Measurements from ENCODE around the gene GCLM. TPM values are rescaled to one million over a fixed set of nuclear protein-coding genes. Genes with fewer than 3 reads are reported as not detected.
"Not testable (repeated sequence)": the region's sequence is repeated elsewhere in the genome, so short reads cannot be mapped to it uniquely, and the experiment has no call there.

Gene GCLM
- total RNA-seq, 2 experiments from 2014 or later: 17.3 to 17.8 TPM

GRCh38 chr1:93878501-93878888 lies 30.7 kb downstream of the GCLM start:
- H3K4me1 Mint-ChIP-seq: peaks cover 47% of the 10 kb centered on the region
- ChIA-PET CTCF (interaction anchor here (0.8 to 1.3 kb wide), 3 partner anchors 60 to 573 kb away, joined by 3 to 4 read pairs (median 3); no protein-coding TSS in a partner anchor), POLR2A (no interaction called here)
- H3K27me3 Mint-ChIP-seq: no peaks in the 10 kb centered on the region
- H3K9me3 Mint-ChIP-seq: no peaks in the 10 kb centered on the region
- H3K27ac Mint-ChIP-seq: peak overlapping the region; percentile 98
- H3K4me3 Mint-ChIP-seq: peak overlapping the region; percentile 89
- peaks cover 44% of the 10 kb centered on the region for H3K36me3 Mint-ChIP-seq (ENCODE audit: low read depth)
- DNase-seq: peak; percentile 56

- ChIA-PET POLR2A (no interaction called here), CTCF (interaction anchor here (0.6 to 0.9 kb wide), 2 partner anchors 27 to 572 kb away, joined by 3 read pairs; no protein-coding TSS in a partner anchor)
- no peak for DNase-seq
These were observed 31.7 kb downstream of the GCLM start for GRCh38 chr1:93877529-93877928.

GRCh38 chr1:93876244-93876643 lies 33.0 kb downstream of the GCLM start:
- ChIA-PET CTCF (no interaction called here), POLR2A (interaction anchor here (0.7 kb wide), 1 partner anchor 54 kb away, joined by 3 read pairs; no protein-coding TSS in a partner anchor)
- DNase-seq: no peak
- H3K4me1 Mint-ChIP-seq: peaks cover 45% of the 10 kb centered on the region
- no peaks in the 10 kb centered on the region for H3K27me3 Mint-ChIP-seq
- no peaks in the 10 kb centered on the region for H3K9me3 Mint-ChIP-seq
- peak overlapping the region; percentile 49 for H3K4me3 Mint-ChIP-seq
- peak overlapping the region; percentile 17 for H3K27ac Mint-ChIP-seq
- H3K36me3 Mint-ChIP-seq (ENCODE audit: low read depth): peaks cover 55% of the 10 kb centered on the region

More at GRCh38 chr1:93877529-93877928, 31.7 kb downstream of the GCLM start:
- no peaks in the 10 kb centered on the region for H3K9me3 Mint-ChIP-seq
- peak overlapping the region; percentile 51 for H3K27ac Mint-ChIP-seq
- H3K4me1 Mint-ChIP-seq: peaks cover 45% of the 10 kb centered on the region
- H3K36me3 Mint-ChIP-seq (ENCODE audit: low read depth): peaks cover 43% of the 10 kb centered on the region
- H3K4me3 Mint-ChIP-seq: peak overlapping the region; percentile 89
- no peaks in the 10 kb centered on the region for H3K27me3 Mint-ChIP-seq

- Mint-ChIP-seq H3K4me3 (no peak overlapping the region), H3K36me3 (ENCODE audit: low read depth) (peaks cover 67% of the 10 kb centered on the region), H3K4me1 (peaks cover 34% of the 10 kb centered on the region), H3K9me3 (no peaks in the 10 kb centered on the region), H3K27me3 (no peaks in the 10 kb centered on the region), H3K27ac (peak overlapping the region; percentile 4)
- CTCF ChIA-PET: no interaction called here
- POLR2A ChIA-PET: no interaction called here
- DNase-seq: peak; percentile 23
These were observed 35.1 kb downstream of the GCLM start for GRCh38 chr1:93874025-93874651.

- H3K27me3 Mint-ChIP-seq: no peaks in the 10 kb centered on the region
- H3K4me3 Mint-ChIP-seq: no peak overlapping the region
- DNase-seq: no peak
- ChIA-PET POLR2A (no interaction called here), CTCF (no interaction called here)
- H3K4me1 Mint-ChIP-seq: peaks cover 14% of the 10 kb centered on the region
- peaks cover 65% of the 10 kb centered on the region for H3K36me3 Mint-ChIP-seq (ENCODE audit: low read depth)
- no peaks in the 10 kb centered on the region for H3K9me3 Mint-ChIP-seq
- H3K27ac Mint-ChIP-seq: no peak overlapping the region
These were observed 37.9 kb downstream of the GCLM start for GRCh38 chr1:93871366-93871765.

GRCh38 chr1:93869653-93870052 lies 39.6 kb downstream of the GCLM start:
- Mint-ChIP-seq H3K27me3 (no peaks in the 10 kb centered on the region), H3K36me3 (ENCODE audit: low read depth) (peaks cover 53% of the 10 kb centered on the region), H3K4me1 (peaks cover 6% of the 10 kb centered on the region), H3K27ac (no peak overlapping the region), H3K4me3 (no peak overlapping the region), H3K9me3 (no peaks in the 10 kb centered on the region)
- ChIA-PET CTCF (interaction anchor here (1.3 kb wide), 1 partner anchor 25 kb away, joined by 3 read pairs; no protein-coding TSS in a partner anchor), POLR2A (no interaction called here)
- no peak for DNase-seq

- CTCF ChIA-PET: interaction anchor here (1.3 kb wide), 1 partner anchor 24 kb away, joined by 3 read pairs; no protein-coding TSS in a partner anchor
These were observed 40.7 kb downstream of the GCLM start for GRCh38 chr1:93868492-93868891.

GRCh38 chr1:93865253-93865652 lies 44.0 kb downstream of the GCLM start:
- ChIA-PET POLR2A (no interaction called here), CTCF (interaction anchor here (0.5 to 1.1 kb wide), 2 partner anchors 10 to 517 kb away, joined by 4 read pairs; no protein-coding TSS in a partner anchor)
- DNase-seq: no peak
- peaks cover 6% of the 10 kb centered on the region for H3K27me3 Mint-ChIP-seq
- no peaks in the 10 kb centered on the region for H3K4me1 Mint-ChIP-seq
- H3K4me3 Mint-ChIP-seq: no peak overlapping the region
- no peaks in the 10 kb centered on the region for H3K9me3 Mint-ChIP-seq
- H3K27ac Mint-ChIP-seq: no peak overlapping the region
- H3K36me3 Mint-ChIP-seq (ENCODE audit: low read depth): peaks cover 24% of the 10 kb centered on the region

More at GRCh38 chr1:93868492-93868891, 40.7 kb downstream of the GCLM start:
- H3K4me1 Mint-ChIP-seq, H3K9me3 Mint-ChIP-seq, H3K27ac Mint-ChIP-seq, DNase-seq, H3K27me3 Mint-ChIP-seq, H3K4me3 Mint-ChIP-seq, POLR2A ChIA-PET: not testable (repeated sequence)
- peaks cover 44% of the 10 kb centered on the region for H3K36me3 Mint-ChIP-seq (ENCODE audit: low read depth)

GRCh38 chr1:93864175-93864574 lies 45.1 kb downstream of the GCLM start:
- ChIA-PET CTCF (no interaction called here), POLR2A (no interaction called here)
- H3K9me3 Mint-ChIP-seq: no peaks in the 10 kb centered on the region
- peaks cover 17% of the 10 kb centered on the region for H3K36me3 Mint-ChIP-seq (ENCODE audit: low read depth)
- no peak overlapping the region for H3K27ac Mint-ChIP-seq
- no peak for DNase-seq
- no peaks in the 10 kb centered on the region for H3K4me1 Mint-ChIP-seq
- H3K4me3 Mint-ChIP-seq: no peak overlapping the region
- peaks cover 12% of the 10 kb centered on the region for H3K27me3 Mint-ChIP-seq

GRCh38 chr1:93857653-93858052 lies 51.6 kb downstream of the GCLM start:
- not testable (repeated sequence) for H3K4me1 Mint-ChIP-seq

GRCh38 chr1:93855983-93856382 lies 53.2 kb downstream of the GCLM start:
- peaks cover 27% of the 10 kb centered on the region for H3K27me3 Mint-ChIP-seq
- POLR2A ChIA-PET; DNase-seq; H3K9me3 Mint-ChIP-seq; H3K36me3 Mint-ChIP-seq (ENCODE audit: low read depth); H3K27ac Mint-ChIP-seq; H3K4me1 Mint-ChIP-seq; H3K4me3 Mint-ChIP-seq: not testable (repeated sequence)
- CTCF ChIA-PET: interaction anchor here (1.0 to 1.6 kb wide), 2 partner anchors 10 to 227 kb away, joined by 4 read pairs; no protein-coding TSS in a partner anchor

More at GRCh38 chr1:93857653-93858052, 51.6 kb downstream of the GCLM start:
- POLR2A ChIA-PET; H3K36me3 Mint-ChIP-seq (ENCODE audit: low read depth); H3K27ac Mint-ChIP-seq; H3K4me3 Mint-ChIP-seq; DNase-seq; CTCF ChIA-PET; H3K9me3 Mint-ChIP-seq: not testable (repeated sequence)
- H3K27me3 Mint-ChIP-seq: peaks cover 31% of the 10 kb centered on the region

- Mint-ChIP-seq H3K27me3 (peaks cover 21% of the 10 kb centered on the region), H3K27ac (no peak overlapping the region), H3K36me3 (ENCODE audit: low read depth) (no peaks in the 10 kb centered on the region), H3K9me3 (no peaks in the 10 kb centered on the region), H3K4me1 (no peaks in the 10 kb centered on the region), H3K4me3 (no peak overlapping the region)
- DNase-seq: no peak
- CTCF ChIA-PET: no interaction called here
- POLR2A ChIA-PET: no interaction called here
These were observed 55.3 kb downstream of the GCLM start for GRCh38 chr1:93853940-93854339.

- peaks cover 3% of the 10 kb centered on the region for H3K36me3 Mint-ChIP-seq (ENCODE audit: low read depth)
- peaks cover 13% of the 10 kb centered on the region for H3K4me1 Mint-ChIP-seq
- CTCF ChIA-PET: no interaction called here
- no peak overlapping the region for H3K27ac Mint-ChIP-seq
- POLR2A ChIA-PET: no interaction called here
- H3K27me3 Mint-ChIP-seq: peaks cover 12% of the 10 kb centered on the region
- DNase-seq: no peak
- H3K4me3 Mint-ChIP-seq: no peak overlapping the region
- no peaks in the 10 kb centered on the region for H3K9me3 Mint-ChIP-seq
These were observed 57.4 kb downstream of the GCLM start for GRCh38 chr1:93851878-93852277.

GRCh38 chr1:93851327-93851712 lies 57.9 kb downstream of the GCLM start:
- H3K4me3 Mint-ChIP-seq: no peak overlapping the region
- H3K4me1 Mint-ChIP-seq: peaks cover 13% of the 10 kb centered on the region
- peaks cover 3% of the 10 kb centered on the region for H3K36me3 Mint-ChIP-seq (ENCODE audit: low read depth)
- peaks cover 12% of the 10 kb centered on the region for H3K27me3 Mint-ChIP-seq
- no peaks in the 10 kb centered on the region for H3K9me3 Mint-ChIP-seq
- DNase-seq: no peak
- ChIA-PET CTCF (no interaction called here), POLR2A (no interaction called here)
- no peak overlapping the region for H3K27ac Mint-ChIP-seq
